ENCODE measurements around the gene ANO4. TPM values are rescaled to one million over a fixed set of nuclear protein-coding genes. Genes with fewer than 3 reads are reported as not detected.

ANO4 gene
- total RNA-seq, 3 donors from 2014 or later (not counting 1 experiment from before 2014, with no cell fraction given), result not detected

DNA sequence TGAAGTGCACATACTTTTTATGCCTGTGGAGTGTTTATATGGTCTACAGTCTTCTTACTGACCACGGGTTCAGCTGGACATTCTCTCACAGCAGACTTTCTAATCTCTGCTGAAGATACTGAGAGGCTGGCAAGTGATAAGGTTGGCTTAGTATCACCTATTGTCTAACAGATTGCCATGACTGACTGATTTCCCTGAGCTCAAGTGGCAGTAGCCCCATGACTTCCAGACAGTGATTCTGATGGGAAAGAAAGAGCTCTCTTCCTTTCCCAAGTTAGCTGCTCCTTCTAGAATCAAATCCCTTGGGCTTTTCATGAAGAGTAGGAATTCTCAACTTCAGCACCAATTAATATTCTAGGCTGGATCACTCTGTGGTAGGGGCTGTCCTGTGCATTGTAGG is 141.4 kb downstream of the ANO4 start:
- TF ChIP-seq, protein P1, sequence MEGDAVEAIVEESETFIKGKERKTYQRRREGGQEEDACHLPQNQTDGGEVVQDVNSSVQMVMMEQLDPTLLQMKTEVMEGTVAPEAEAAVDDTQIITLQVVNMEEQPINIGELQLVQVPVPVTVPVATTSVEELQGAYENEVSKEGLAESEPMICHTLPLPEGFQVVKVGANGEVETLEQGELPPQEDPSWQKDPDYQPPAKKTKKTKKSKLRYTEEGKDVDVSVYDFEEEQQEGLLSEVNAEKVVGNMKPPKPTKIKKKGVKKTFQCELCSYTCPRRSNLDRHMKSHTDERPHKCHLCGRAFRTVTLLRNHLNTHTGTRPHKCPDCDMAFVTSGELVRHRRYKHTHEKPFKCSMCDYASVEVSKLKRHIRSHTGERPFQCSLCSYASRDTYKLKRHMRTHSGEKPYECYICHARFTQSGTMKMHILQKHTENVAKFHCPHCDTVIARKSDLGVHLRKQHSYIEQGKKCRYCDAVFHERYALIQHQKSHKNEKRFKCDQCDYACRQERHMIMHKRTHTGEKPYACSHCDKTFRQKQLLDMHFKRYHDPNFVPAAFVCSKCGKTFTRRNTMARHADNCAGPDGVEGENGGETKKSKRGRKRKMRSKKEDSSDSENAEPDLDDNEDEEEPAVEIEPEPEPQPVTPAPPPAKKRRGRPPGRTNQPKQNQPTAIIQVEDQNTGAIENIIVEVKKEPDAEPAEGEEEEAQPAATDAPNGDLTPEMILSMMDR (IDR thresholded peaks at IDR 0.05), result no peak
- peaks cover 8% of the 10 kb centered on the region in 2 donors for H3K9me3 Mint-ChIP-seq
- H3K36me3 Mint-ChIP-seq, result no peaks in the 10 kb centered on the region
- Histone ChIP-seq H3K27me3 (ENCODE audit: control insufficient read depth, insufficient read depth, low read length) (no peaks in the 10 kb centered on the region), H3K27ac (ENCODE audit: low read length) (no peak overlapping the region), H3K36me3 (ENCODE audit: control insufficient read depth, insufficient read depth, low read length) (no peaks in the 10 kb centered on the region), H3K4me3 (ENCODE audit: low read length) (no peak overlapping the region), H3K9me3 (ENCODE audit: control insufficient read depth, insufficient read depth, low read length) (no peaks in the 10 kb centered on the region), H3K4me1 (ENCODE audit: control insufficient read depth, insufficient read depth, low read length) (no peaks in the 10 kb centered on the region)
- no peak for ATAC-seq
- no peaks in the 10 kb centered on the region for H3K27me3 Mint-ChIP-seq (ENCODE audit: low read depth in 2 of 2)
- WGBS (ENCODE audit: insufficient coverage), result 88% methylated on average over 1 of the region's 1 CpG
- intact Hi-C loops (cut with micrococcal nuclease), result no loop called here
- H3K4me3 Mint-ChIP-seq, result no peak overlapping the region
- H3K27ac Mint-ChIP-seq, result no peak overlapping the region
- no peaks in the 10 kb centered on the region for H3K4me1 Mint-ChIP-seq
- DNase-seq, result no peak

DNA sequence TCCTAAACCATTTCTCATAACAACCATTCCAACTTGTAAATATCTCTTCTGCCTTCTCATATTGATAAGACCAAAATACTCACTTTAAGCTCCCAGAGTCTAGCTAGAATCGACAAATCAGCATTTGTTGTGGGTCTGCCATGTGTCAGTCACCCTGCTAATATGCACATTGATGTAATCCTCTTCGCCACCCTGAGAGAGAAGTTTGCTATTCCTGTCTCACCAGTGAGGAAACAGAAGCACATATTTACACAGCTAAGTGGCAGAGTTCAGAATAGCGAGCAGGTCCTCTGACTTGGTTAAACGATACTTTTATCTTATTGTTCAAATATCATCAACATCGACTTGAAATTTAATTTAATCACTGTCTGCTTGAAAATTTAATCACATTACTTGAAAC is 142.1 kb downstream of the ANO4 start:
- no peak overlapping the region for H3K27ac Mint-ChIP-seq
- intact Hi-C loops (cut with micrococcal nuclease), result no loop called here
- 79% methylated on average over 5 of the region's 5 CpGs for WGBS (ENCODE audit: insufficient coverage)

DNA sequence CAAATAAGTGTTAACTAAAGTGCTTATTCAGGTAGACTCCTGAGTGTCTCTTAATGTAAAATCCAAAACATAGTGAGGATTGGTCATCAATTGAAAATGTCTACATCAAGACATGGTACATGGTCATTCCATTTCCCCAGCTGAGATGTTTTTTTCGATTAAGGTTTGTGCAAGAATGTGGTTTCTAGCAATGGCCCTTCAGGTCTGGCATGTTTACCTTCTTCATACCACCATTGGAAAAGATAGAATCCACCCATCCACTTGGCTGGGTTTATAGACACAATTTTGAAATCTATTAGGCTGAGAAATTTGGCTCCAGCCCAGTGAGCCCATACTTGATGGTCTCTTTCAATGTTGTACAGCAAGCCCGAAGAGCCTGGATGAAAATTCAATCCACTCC is 145.9 kb downstream of the ANO4 start:
- no peaks in the 10 kb centered on the region for H3K4me1 Mint-ChIP-seq
- Histone ChIP-seq H3K36me3 (ENCODE audit: control insufficient read depth, insufficient read depth, low read length) (no peaks in the 10 kb centered on the region), H3K27me3 (ENCODE audit: control insufficient read depth, insufficient read depth, low read length) (no peaks in the 10 kb centered on the region), H3K4me3 (ENCODE audit: low read length) (no peak overlapping the region), H3K9me3 (ENCODE audit: control insufficient read depth, insufficient read depth, low read length) (no peaks in the 10 kb centered on the region), H3K27ac (ENCODE audit: low read length) (no peak overlapping the region), H3K4me1 (ENCODE audit: control insufficient read depth, insufficient read depth, low read length) (no peaks in the 10 kb centered on the region)
- no peak for ATAC-seq
- peaks cover 4 to 9% of the 10 kb centered on the region in 2 donors for H3K9me3 Mint-ChIP-seq
- H3K27ac Mint-ChIP-seq, result no peak overlapping the region
- TF ChIP-seq, protein P1 (IDR thresholded peaks at IDR 0.05), result no peak
- H3K27me3 Mint-ChIP-seq (ENCODE audit: low read depth in 2 of 2), result no peaks in the 10 kb centered on the region
- DNase-seq, result no peak
- WGBS (ENCODE audit: insufficient coverage), result 88% methylated on average over 1 of the region's 2 CpGs
- H3K4me3 Mint-ChIP-seq, result no peak overlapping the region
- H3K36me3 Mint-ChIP-seq, result no peaks in the 10 kb centered on the region
- intact Hi-C loops (cut with micrococcal nuclease), result no loop called here

More for the DNA sequence above, 142.1 kb downstream of the ANO4 start:
- no peaks in the 10 kb centered on the region for H3K36me3 ChIP-seq (ENCODE audit: control insufficient read depth, insufficient read depth, low read length)
- no peak overlapping the region for H3K27ac ChIP-seq (ENCODE audit: low read length)
- H3K9me3 Mint-ChIP-seq, result peaks cover 8% of the 10 kb centered on the region in 2 donors
- TF ChIP-seq, protein P1 (IDR thresholded peaks at IDR 0.05), result no peak
- no peaks in the 10 kb centered on the region for H3K27me3 Mint-ChIP-seq (ENCODE audit: low read depth in 2 of 2)
- no peak overlapping the region for H3K4me3 ChIP-seq (ENCODE audit: low read length)
- H3K27me3 ChIP-seq (ENCODE audit: control insufficient read depth, insufficient read depth, low read length), result no peaks in the 10 kb centered on the region
- no peaks in the 10 kb centered on the region for H3K9me3 ChIP-seq (ENCODE audit: control insufficient read depth, insufficient read depth, low read length)
- DNase-seq, result no peak
- no peaks in the 10 kb centered on the region for H3K4me1 Mint-ChIP-seq
- no peak for ATAC-seq
- H3K4me1 ChIP-seq (ENCODE audit: control insufficient read depth, insufficient read depth, low read length), result no peaks in the 10 kb centered on the region
- H3K36me3 Mint-ChIP-seq, result no peaks in the 10 kb centered on the region
- no peak overlapping the region for H3K4me3 Mint-ChIP-seq

DNA sequence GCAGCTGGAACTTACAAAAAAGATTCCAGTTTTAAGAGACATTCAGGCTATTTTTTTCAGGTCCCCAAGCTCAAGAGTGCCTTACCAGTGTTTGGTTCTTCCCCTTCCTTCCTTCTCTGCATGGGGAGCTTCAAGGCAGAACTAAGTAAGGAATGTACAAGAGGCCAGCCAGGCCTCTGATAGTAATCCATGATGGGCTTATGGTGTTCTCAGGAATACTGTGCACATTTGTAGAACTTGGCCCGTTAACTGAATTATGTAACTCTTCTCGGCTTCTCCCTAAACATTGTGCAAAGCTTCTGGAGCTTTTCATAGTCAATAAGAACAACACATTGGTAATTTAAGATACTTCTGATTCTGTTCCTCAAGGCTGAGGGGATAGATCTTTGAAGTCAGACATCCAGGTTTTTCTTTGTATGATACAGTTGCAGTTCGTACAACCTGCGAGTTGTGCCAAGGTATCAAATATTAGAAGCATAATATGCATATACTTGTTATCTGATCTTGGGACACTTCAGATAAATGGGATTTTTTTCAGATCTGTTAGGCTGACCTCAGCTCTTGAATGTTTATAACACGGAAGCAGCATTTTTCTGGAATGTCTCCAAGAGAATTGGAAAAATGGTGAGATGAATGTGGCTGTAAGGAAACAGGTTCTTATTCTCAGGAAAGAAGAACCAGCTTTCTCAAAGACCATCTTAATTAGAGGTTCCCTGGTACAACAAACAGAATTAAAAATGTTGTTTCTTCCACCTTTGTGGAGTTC is 148.6 kb downstream of the ANO4 start:
- H3K4me3 ChIP-seq (ENCODE audit: low read length), result no peak overlapping the region
- H3K9me3 Mint-ChIP-seq, result peaks cover 6 to 12% of the 10 kb centered on the region in 2 donors
- H3K4me3 Mint-ChIP-seq, result no peak overlapping the region
- H3K9me3 ChIP-seq (ENCODE audit: control insufficient read depth, insufficient read depth, low read length), result no peaks in the 10 kb centered on the region
- H3K36me3 Mint-ChIP-seq, result no peaks in the 10 kb centered on the region
- no peaks in the 10 kb centered on the region for H3K27me3 Mint-ChIP-seq (ENCODE audit: low read depth in 2 of 2)
- no peaks in the 10 kb centered on the region for H3K4me1 ChIP-seq (ENCODE audit: control insufficient read depth, insufficient read depth, low read length)
- WGBS (ENCODE audit: insufficient coverage), result 94% methylated on average over 5 of the region's 5 CpGs
- no peaks in the 10 kb centered on the region for H3K36me3 ChIP-seq (ENCODE audit: control insufficient read depth, insufficient read depth, low read length)
- DNase-seq (no peak), ATAC-seq (no peak)
- no peaks in the 10 kb centered on the region for H3K27me3 ChIP-seq (ENCODE audit: control insufficient read depth, insufficient read depth, low read length)
- TF ChIP-seq, protein P1 (IDR thresholded peaks at IDR 0.05), result no peak
- no peaks in the 10 kb centered on the region for H3K4me1 Mint-ChIP-seq
- intact Hi-C loops (cut with micrococcal nuclease), result no loop called here
- no peak overlapping the region for H3K27ac Mint-ChIP-seq
- H3K27ac ChIP-seq (ENCODE audit: low read length), result no peak overlapping the region

All from natural killer cell (primary cell).